Measurements from ENCODE around the gene IGFBP6.

Gene IGFBP6

DNA sequence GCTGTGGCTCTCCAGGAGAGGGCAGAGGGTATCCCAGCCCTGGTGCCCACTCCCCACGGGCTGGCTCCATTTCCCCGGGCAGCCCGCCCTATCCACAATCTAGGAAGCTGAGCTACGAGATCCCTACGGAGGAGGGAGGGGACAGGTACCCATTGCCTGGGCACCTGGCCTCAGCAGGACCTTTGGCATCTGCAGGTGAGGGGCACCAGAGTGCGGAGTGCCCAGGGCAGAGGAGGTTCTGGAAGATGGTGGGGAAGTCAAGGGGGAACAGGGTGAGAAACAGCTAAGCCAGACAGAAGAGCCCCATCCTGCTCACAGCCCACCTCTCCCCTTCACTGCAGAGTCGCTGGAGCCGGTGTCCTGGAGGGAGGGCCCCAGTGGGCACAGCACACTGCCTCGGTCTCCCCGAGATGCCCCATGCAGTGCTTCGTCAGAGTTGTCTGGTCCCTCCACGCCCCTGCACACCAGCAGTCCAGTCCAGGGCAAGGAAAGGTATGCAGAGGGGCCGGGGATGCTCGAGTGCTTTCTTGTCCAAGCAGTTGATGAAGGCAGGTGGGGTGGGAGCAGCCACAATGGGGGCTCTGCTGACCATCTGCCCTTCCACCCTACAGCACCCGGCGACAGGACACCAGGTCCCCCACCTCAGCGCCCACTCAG is 37.3 kb upstream of the IGFBP6 start:
- DNase-seq = no peak

DNA sequence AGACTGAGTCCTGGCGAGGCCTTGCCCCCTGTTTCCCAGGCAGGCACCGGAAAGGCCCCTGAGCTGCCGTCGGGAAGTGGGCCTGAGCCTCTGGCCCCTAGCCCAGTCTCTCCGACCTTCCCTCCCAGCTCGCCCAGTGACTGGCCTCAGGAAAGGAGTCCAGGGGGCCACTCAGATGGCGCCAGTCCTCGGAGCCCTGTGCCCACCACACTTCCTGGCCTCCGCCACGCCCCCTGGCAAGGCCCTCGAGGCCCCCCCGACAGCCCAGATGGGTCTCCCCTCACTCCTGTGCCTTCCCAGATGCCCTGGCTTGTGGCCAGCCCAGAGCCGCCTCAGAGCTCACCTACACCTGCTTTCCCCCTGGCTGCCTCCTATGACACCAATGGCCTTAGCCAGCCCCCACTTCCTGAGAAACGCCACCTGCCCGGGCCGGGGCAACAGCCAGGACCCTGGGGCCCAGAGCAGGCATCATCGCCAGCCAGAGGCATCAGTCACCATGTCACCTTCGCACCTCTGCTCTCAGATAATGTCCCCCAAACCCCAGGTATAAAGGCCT is 36.7 kb upstream of the IGFBP6 start:
- DNase-seq = no peak

DNA sequence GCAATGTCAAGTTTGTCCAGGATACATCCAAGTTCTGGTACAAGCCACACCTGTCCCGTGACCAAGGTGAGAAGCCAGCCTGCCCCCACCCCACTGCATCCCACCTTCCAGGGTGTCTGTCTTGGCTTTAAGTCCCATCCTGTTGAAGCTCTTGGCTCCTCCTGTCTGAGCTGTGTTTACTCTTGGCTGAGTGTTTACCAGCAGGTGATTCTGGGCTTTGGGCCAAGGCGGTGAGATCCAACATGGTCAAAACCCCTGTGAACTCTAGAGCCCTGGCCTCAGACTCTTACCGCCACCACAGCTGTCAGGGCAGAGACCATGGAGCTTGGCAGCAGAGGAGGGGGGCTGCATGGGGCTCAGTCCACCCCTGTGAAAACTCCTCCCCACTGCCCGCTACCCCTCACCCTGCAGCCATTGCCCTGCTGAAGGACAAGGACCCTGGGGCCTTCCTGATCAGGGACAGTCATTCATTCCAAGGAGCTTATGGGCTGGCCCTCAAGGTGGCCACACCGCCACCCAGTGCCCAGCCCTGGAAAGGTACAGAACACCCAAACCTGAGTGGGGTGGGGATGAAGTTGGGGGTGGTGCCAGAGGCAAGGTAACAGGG is 36.0 kb upstream of the IGFBP6 start:
- no peak for DNase-seq

DNA sequence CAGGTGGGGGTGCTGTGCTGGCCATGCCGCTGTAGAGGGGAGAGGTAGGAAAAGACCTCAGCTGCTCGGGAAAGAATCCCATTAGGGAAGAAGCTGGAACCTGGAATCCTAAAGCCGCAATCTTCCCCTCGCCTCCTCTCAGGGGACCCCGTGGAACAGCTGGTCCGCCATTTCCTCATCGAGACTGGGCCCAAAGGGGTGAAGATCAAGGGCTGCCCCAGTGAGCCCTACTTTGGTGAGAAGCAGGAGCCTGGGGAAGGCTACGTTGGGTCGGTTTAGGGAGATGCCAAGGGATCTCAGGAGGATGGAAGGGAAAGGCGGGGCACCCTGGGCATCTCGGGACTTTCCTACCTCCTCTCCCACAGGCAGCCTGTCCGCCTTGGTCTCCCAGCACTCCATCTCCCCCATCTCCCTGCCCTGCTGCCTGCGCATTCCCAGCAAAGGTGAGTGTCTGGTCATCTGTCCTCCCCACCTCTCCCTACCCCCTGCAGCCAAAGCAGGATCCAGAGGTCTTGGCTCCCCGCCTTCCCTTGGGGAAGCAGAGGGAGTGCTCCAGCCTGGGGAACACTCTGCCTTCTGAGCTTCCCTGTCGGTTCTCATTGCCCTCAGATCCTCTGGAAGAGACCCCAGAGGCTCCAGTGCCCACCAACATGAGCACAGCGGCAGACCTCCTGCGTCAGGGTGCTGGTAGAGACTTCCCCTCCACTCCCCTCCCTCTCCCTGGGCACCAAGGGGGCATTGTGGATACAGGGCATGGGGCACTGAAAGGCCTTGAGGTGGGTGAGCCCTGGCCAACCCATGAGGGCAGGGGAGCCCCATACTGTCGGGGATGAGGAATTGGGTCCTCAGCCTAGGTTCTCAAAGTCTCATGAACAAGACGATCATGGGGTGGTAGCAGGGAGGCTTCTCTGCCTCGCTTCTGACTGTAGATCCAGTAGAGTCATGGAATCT is 35.2 kb upstream of the IGFBP6 start:
- DNase-seq = no peak

DNA sequence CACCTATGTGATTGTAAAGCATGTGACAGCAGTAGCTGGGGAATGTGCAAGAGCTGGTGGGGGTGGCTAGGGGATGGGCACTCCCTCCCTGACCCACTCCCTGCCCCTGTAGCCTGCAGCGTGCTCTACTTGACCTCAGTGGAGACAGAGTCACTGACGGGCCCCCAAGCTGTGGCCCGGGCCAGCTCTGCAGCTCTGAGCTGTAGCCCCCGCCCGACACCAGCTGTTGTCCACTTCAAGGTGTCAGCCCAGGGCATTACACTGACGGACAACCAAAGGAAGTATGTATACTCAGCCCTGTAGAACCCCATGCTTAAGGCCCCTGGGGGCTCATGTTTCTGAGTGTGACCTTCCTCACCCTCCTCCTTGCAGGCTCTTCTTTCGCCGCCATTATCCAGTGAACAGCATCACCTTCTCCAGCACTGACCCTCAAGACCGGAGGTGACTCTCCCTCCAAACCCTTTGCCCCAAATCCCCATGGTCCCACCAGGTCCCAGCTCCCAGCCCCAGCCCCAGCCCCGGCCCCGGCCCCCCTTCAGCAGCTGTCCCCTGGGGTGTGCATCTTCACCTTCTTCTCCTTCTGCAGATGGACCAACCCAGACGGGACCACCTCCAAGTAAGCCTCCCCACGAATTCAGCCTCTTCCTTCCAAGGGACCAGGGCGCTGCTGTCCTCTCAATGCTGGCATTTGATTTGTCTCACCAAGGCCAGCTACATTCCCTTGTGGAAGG is 34.3 kb upstream of the IGFBP6 start:
- DNase-seq = no peak

DNA sequence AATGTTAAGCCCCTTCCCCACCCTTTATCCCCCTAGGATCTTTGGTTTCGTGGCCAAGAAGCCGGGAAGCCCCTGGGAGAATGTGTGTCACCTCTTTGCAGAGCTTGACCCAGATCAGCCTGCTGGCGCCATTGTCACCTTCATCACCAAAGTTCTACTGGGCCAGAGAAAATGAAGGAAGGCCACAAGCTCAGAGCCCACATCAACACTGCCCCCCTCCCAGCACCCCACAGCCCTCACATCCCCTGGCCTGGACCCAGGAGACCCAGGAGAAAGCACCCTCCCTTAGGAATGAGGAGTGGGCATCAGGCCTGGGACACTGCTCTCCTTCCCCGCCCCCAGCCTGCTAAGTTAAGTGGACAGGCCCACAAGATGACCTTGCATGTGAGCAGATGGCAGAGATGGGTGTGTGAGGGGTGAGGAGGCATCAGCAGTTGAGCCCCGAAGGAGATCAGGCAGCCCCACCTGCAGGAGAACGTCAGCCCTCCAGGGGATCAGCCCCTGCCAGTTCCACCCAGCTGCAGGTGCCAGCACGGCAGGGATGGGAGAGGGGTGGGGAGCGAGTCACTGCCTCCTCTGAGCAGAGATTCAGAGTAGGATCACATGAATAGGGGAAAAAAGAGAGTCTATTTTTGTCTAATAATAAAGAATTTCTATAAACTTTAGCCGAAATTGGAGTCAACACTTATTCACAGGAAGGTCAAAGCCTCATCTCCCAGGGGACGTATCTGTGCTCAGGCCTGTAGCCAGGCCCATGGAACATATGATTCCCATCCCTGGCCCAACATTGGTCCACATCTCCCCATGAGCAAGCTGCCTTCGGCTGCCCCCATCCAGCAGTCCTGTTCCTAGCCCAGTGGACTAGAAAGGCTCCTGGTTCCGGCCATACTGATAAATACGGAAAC is 33.5 kb upstream of the IGFBP6 start:
- DNase-seq = no peak

DNA sequence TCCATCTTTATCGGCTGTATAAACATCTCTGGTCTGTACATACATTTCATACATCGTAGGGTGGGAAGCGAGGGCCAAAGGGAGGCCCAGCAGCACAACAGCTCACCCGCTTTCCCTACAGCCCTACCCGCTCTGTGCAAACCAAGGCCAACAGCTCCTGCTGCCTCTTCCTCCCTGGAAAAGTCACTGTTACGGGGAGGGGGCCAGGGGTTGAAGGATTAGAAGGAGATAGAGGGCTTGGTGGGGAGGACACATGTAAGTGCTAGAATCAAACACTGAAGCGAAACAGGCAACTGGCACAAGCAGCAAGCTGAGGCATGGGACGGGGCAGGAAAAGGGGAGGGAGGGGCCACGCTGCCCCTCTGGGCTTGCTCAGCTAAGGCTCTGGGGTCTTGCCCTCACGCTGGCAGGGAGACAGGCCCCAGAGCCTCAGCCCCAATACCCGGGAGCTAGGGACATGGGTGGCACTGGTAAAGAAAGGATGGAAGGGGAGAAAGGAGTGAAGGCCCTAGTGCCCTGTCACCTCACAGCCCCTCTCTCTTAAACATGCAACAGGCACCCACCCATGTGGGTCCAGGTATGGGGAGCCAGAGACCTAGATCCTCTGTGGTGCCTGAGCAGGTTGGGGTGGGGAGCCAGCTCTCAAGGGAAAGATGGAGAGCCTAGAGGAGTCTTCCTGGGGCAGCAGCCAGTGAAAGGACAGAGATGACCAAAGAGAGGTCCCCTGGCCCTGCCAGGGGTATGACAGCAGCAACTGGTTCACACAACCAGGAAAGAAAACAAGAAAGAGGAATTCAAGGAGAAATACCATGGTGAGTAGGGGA is 32.6 kb upstream of the IGFBP6 start:
- DNase-seq = no peak

DNA sequence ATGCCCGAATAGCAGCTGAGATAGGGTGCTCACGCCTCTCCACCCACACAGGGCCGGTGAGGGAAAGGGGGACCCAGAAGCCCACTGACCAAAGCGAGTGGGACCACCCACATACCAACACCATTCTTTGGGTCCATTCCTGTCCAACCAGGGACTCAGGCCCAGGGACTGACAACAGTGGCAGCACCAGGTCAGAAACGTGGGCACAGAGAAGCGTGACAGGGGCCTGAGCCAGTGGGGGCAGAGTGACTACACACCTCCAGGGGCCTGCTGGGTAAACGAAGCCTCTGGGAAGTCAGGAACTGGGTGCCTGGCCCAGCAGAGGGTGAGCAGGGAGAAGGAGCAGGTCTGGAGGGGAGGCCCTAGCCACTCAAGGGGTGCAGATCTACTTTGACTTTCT is 32.0 kb upstream of the IGFBP6 start:
- DNase-seq = no peak

DNA sequence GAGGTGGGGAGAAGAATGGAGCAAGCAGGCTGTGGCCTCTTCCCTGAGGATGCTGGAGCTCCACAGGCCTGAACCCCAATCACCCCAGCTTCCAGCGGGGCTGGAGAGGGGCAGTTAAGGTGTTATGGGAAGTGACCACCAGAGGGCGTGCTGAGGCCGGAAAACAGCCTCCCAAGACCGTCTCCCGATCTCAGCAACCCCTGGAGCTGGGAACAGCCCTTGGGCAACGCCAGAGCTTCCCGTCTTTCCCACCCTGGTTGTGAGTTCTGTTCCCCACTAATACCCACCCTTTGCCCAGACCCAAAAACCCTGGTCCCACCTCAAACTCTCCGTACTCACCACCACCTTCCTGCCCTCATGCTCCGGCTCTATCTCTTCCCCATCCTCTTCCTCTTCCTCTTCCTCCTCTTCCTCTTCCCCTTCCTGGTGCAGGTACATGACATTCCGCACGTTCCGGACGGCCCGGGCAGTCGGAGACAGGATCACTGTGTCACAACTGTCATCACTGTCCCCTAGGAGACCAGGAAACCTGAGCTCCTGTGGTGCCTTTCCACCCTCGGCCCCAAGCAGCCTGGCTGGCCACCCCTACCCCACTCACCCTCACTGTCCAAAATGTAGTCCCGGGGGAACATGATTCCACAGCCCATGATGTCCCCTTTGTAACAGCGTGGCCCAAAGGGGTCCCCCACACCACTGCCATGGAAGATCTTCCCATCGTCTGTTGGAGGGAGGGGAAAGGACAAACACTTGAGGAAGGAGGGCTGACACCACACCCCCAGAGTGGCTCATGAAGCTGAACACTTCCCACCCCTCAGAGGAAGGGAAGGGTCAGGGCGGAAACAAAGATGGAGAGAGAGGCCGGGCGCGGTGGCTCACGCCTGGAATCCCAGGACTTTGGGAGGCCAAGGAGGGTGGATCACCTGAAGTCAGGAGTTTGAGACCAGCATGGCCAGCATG is 31.2 kb upstream of the IGFBP6 start:
- DNase-seq = peak; percentile 55

DNA sequence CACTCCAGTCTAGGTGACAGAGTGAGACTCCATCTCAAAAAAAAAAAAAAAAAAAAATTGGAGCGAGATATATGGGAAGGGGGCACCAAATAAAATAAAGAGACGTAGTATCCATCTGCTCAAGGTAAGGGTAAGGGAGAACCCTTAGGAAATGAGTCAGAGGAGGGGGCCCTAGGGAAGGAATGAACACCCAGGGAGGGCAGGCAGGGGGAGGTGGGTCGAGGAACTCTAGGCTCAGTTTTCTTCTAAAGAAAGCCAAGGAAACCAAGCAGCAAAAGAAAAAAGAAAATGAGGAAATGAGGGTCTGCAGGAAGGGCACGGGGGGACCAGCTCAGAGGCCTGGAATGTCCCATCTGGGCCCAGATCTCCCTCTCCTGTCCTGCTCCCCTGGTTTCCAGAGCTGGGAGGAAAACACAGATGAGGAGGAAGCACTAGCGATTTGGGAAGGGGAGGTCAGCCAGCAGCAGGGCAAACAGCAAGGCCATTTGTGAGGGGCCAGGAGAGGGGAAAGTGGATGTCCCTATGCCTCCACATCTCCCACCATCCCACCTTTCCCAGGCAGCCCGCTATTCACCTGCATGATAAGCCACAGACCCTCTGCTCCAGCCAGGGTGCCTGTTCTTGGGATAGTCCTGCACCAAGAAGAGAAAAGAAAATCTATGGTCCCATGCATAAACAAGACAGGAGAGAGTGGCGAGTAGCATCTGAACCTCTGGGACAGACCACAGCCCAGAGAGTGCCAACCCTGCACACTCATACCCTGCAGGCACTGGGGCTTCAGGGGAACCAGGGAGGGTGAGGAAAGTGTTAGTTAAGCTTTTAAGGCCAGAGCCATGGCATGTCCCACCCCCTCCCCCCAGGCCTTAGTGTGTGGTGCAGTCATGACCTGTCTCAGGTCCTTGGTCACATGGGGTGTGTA is 30.1 kb upstream of the IGFBP6 start:
- no peak for DNase-seq

DNA sequence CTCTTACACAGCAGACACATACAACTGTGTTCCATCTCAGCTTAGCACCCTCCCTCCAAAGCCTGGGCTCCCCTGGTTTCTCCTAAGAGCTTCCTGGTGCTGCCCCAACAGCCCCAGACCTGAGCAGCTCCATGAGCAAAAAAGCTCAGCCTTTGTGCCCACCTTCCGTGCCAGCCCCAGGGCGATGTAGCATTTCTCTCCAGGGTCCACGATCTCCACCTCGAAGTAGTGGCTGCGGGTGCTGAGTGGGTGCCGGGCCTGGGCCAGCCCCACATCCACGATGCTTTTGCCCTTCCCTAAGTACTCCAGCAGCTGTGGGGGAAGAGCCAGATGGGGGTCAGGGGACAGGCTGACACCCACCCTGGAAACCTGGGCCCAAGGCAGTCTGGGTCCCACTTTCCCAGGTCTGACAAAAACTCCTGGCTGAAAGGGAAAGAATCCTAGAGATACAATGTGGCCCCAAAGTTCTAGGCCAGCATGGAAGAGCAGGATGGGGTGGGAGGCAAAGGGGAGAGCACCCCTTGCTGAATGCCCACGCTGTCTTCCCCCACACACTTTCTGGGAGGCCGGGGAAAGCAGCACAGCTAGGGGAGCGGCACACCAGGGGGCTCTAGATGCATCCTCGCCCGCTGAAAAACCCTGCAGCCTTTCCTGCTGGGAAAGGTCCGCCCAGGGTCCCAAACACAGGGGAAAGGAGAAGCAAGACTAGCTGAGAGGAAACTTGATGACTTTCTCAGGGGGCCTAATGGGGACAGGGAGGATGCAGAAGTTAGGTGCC is 29.3 kb upstream of the IGFBP6 start:
- no peak for DNase-seq

DNA sequence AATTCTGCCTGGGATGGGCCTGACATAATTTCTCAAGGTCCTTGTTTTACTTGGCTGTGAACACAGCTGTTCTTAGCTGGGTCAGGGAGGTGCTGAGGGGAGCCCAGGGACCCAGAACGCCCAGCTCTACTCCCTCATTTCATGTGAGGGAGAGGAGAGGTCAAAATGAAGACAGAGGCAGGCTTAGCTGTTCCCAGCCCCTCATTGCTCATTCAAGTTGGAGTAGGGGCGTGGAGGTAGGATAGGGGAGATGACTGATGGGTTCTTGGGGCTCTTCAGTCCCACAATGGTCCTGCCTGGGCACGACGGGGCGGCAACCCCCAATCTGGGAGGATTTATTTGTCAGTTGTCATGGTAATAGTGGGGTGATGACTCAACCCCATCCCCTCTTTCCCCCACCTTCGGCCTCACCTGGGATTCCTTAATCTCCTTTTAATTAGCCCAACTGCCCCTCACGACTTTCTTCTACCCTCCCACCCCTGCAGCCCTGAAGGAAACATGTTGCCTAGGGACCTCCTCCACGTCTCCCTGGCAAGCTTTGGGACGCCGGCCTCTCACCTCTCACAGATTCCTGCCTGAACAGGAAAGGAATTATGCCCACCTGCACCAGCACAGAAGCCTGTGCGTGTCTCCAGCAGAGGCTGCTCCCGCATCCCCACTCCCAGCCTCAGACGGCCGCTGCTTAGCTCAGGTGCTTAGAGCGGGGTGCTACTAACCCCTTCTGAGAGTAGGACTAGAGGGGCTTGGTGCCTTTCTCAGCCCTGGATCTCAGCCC is 28.5 kb upstream of the IGFBP6 start:
- no peak for DNase-seq

DNA sequence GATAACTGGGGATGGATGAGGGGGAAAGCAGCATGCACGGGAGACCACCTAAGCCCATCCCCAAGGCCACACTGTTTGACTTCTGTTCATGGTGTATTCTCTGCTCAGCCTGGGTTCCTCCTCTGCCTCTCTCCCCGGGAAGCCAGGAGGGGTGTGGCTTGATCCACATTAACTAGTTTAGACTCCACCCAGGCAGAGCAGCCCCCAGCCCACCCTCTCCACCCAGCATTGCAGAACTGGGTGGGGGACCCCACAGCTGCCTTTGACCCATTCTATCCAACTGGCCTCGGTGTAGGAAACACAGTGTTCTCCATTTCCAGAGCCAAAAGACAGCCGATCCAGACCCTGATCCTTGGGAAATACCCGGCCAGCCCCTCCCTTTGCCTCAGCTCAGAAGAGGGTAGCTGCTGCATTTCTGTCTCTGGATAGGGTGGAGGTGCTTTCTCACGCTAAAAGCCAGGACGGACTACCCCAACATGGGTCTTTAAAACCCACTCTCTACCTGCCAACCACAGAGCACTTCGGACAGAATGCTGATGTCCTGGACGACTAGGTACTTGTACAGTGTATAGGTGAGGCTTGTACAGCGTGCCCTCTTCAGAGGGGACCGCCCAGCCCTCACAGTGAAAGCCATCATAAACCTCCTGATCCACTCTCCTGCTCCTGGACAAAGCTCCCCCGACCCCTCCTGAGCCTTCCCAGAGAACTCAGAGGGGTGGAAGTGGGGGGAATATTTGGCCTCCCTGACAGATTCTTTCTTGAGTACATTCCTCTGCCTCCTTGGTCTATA is 27.7 kb upstream of the IGFBP6 start:
- DNase-seq = no peak

DNA sequence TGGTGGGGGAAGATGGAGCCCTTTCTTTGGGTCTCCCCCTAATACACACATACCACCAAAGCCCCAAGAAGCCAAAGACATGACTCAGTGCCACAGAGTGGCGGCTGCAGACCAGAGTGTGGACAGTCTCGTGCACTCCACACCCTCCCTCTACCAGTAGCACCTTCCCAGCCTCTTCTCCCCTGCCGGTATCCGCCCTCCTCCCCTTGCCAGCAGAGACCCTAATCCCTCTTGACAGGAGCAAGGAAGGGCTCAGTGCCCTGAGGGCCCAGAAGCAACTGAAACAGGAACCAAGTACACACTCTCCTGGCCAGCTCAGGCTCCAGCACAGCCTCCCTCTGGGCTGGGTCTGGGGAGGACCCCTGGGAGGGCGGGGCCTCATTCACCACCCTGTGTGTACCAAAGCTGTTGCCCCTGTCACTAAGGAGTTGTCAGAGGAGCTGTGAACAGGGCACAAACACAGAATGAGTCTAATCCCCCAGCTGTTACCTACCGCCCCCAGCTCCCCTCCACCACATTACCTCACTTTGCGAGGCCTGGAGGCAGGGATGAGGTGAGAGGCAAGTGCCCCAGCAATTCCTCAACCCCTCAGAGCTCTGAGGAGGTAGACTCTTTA is 26.5 kb upstream of the IGFBP6 start:
- no peak for DNase-seq

Measured in central memory CD4-positive, alpha-beta T cell (primary cell).